Liver (tissue), 2 donors: ENCODE measurements around the gene SUMF2.

Experiments
- TF ChIP-seq, protein P1 (sequence below): fragments of 150-350 bp; IDR thresholded peaks from 2 replicates; pipeline ENCODE4 v1.5.1; 2017; ENCODE audit warnings: improper control_type of control experiment, low read depth, low read length; ENCODE audit not compliant: missing input control
- TF ChIP-seq, protein P2 (sequence below): IDR thresholded peaks from 2 replicates; pipeline ENCODE4 v1.6.1; 2016; ENCODE audit warnings: antibody characterized with exemption, mild to moderate bottlenecking
- donor health status: healthy.

DNA sequence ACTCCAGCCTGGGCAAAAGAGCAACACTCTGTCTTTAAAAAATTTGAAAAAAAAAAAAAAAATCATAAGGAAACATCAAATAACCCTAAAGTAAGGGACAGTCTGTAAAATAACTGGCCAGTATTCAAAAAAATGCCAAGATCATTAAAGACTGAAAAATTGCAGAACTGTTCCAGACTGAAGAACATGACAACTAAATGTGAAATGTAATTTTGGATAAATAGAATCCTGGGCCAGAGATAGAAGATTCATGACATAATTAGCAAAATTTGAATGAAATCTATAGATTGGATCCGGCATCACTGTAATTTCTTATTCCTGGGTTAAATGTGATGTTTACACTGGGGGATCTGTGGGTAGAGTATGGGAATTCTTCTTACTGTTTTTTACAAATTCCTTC lies 15.8 kb upstream of the SUMF2 start:
- TF ChIP-seq, protein P1, sequence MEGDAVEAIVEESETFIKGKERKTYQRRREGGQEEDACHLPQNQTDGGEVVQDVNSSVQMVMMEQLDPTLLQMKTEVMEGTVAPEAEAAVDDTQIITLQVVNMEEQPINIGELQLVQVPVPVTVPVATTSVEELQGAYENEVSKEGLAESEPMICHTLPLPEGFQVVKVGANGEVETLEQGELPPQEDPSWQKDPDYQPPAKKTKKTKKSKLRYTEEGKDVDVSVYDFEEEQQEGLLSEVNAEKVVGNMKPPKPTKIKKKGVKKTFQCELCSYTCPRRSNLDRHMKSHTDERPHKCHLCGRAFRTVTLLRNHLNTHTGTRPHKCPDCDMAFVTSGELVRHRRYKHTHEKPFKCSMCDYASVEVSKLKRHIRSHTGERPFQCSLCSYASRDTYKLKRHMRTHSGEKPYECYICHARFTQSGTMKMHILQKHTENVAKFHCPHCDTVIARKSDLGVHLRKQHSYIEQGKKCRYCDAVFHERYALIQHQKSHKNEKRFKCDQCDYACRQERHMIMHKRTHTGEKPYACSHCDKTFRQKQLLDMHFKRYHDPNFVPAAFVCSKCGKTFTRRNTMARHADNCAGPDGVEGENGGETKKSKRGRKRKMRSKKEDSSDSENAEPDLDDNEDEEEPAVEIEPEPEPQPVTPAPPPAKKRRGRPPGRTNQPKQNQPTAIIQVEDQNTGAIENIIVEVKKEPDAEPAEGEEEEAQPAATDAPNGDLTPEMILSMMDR = no peak
- TF ChIP-seq, protein P2, sequence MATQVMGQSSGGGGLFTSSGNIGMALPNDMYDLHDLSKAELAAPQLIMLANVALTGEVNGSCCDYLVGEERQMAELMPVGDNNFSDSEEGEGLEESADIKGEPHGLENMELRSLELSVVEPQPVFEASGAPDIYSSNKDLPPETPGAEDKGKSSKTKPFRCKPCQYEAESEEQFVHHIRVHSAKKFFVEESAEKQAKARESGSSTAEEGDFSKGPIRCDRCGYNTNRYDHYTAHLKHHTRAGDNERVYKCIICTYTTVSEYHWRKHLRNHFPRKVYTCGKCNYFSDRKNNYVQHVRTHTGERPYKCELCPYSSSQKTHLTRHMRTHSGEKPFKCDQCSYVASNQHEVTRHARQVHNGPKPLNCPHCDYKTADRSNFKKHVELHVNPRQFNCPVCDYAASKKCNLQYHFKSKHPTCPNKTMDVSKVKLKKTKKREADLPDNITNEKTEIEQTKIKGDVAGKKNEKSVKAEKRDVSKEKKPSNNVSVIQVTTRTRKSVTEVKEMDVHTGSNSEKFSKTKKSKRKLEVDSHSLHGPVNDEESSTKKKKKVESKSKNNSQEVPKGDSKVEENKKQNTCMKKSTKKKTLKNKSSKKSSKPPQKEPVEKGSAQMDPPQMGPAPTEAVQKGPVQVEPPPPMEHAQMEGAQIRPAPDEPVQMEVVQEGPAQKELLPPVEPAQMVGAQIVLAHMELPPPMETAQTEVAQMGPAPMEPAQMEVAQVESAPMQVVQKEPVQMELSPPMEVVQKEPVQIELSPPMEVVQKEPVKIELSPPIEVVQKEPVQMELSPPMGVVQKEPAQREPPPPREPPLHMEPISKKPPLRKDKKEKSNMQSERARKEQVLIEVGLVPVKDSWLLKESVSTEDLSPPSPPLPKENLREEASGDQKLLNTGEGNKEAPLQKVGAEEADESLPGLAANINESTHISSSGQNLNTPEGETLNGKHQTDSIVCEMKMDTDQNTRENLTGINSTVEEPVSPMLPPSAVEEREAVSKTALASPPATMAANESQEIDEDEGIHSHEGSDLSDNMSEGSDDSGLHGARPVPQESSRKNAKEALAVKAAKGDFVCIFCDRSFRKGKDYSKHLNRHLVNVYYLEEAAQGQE = no peak
